ENCODE results near the gene SCN3A. TPM values are rescaled to one million over a fixed set of nuclear protein-coding genes. Genes with fewer than 3 reads are reported as not detected.

SCN3A gene
- total RNA-seq, 1 donor from 2014 or later: 1.4 TPM

DNA sequence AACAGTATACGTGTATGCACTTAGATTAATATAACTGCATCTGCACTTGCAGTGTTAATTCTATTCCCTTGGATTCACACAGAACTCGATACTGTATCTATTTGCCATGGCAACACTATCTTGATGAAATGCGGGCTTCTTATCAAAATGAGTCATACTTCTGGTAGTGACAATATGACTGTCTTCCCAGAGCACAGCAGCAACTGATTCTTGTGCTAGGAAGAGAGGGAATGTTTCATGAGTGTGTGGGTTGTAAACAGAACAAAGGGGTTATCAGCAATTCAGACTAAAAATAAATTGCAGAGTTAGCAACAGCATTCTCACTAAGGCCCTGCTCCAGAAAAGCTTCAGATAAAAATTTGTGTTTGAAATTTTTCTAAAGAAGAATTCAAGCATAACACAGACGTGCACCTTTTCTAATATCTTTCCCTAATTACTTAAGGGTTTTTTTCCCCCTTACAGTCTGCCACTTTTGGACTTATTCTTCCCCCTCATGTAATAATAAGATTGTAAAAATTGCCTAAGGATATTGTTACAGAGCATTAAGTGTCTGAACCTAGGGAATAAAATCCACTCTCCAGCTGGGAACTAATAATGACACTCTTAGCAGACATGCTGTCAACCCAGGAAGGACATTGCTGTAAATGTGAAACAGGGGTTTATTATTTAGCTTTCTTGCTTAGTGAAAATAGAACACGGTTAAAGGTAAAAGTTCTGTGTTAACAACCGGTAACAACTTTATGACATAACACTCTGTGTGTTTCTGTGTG is 148.6 kb downstream of the SCN3A start:
- FAIRE-seq (no peak), DNase-seq (ENCODE audit: low read depth) (peak; percentile 75)
- no peaks in the 10 kb centered on the region for H3K27me3 Mint-ChIP-seq (ENCODE audit: low read depth, unreplicated experiment)
- Histone ChIP-seq H3K9ac (ENCODE audit: low read length) (no peak overlapping the region), H3K36me3 (ENCODE audit: insufficient read depth, low read length) (no peaks in the 10 kb centered on the region), H3K4me3 (ENCODE audit: insufficient read depth, low read depth, low read length) (no peak overlapping the region), H3K27me3 (ENCODE audit: insufficient read depth, low read length) (no peaks in the 10 kb centered on the region), H4K20me1 (ENCODE audit: insufficient read depth, low read length) (no peaks in the 10 kb centered on the region), H3K27ac (ENCODE audit: low read depth, low read length) (no peak overlapping the region), H3K4me1 (ENCODE audit: insufficient read depth, low read length) (peaks cover 6% of the 10 kb centered on the region), H3K4me2 (ENCODE audit: low read length) (peak overlapping the region; percentile 41), H3K79me2 (ENCODE audit: insufficient read depth, low read length) (no peaks in the 10 kb centered on the region), H3K9me3 (ENCODE audit: insufficient read depth, low read depth, low read length) (no peaks in the 10 kb centered on the region), H2AFZ (ENCODE audit: low read depth, low read length) (no peak overlapping the region)
- H3K27ac Mint-ChIP-seq (ENCODE audit: unreplicated experiment): no peak overlapping the region
- H3K36me3 Mint-ChIP-seq (ENCODE audit: low read depth, unreplicated experiment): no peaks in the 10 kb centered on the region
- no peaks in the 10 kb centered on the region for H3K9me3 Mint-ChIP-seq (ENCODE audit: unreplicated experiment)
- TF ChIP-seq, protein P1, sequence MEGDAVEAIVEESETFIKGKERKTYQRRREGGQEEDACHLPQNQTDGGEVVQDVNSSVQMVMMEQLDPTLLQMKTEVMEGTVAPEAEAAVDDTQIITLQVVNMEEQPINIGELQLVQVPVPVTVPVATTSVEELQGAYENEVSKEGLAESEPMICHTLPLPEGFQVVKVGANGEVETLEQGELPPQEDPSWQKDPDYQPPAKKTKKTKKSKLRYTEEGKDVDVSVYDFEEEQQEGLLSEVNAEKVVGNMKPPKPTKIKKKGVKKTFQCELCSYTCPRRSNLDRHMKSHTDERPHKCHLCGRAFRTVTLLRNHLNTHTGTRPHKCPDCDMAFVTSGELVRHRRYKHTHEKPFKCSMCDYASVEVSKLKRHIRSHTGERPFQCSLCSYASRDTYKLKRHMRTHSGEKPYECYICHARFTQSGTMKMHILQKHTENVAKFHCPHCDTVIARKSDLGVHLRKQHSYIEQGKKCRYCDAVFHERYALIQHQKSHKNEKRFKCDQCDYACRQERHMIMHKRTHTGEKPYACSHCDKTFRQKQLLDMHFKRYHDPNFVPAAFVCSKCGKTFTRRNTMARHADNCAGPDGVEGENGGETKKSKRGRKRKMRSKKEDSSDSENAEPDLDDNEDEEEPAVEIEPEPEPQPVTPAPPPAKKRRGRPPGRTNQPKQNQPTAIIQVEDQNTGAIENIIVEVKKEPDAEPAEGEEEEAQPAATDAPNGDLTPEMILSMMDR (IDR thresholded peaks at IDR 0.05; ENCODE audit: insufficient read depth, low read depth, low read length): no peak
- no peak for TF ChIP-seq EZH2 (IDR thresholded peaks at IDR 0.05; ENCODE audit: insufficient read depth, low read length)
- H3K4me3 Mint-ChIP-seq (ENCODE audit: unreplicated experiment): no peak overlapping the region
- H3K4me1 Mint-ChIP-seq (ENCODE audit: low read depth, unreplicated experiment): peaks cover 8% of the 10 kb centered on the region

DNA sequence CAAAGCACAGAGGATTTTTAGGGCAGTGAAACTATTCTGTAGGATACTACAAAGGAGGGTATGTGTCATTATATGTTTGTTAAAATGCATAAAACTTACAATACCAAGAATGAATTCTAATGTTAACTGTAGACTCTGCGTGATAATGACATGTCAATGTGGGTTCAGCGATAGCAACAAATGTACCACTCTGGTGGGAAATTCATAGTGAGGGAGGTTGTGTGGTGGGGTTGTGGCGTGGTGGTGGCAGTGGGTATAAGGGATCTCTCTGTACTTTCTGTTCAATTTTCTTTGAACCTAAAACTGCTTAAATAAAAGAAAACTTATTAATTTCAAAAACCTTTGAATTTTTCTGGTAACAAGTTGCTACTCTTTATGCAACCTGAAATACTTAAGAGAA is 149.2 kb downstream of the SCN3A start:
- no peak overlapping the region for H3K27ac ChIP-seq (ENCODE audit: low read depth, low read length)
- no peak overlapping the region for H2AFZ ChIP-seq (ENCODE audit: low read depth, low read length)
- Mint-ChIP-seq H3K27me3 (ENCODE audit: low read depth, unreplicated experiment) (no peaks in the 10 kb centered on the region), H3K27ac (ENCODE audit: unreplicated experiment) (no peak overlapping the region), H3K4me3 (ENCODE audit: unreplicated experiment) (no peak overlapping the region), H3K4me1 (ENCODE audit: low read depth, unreplicated experiment) (peaks cover 8% of the 10 kb centered on the region), H3K36me3 (ENCODE audit: low read depth, unreplicated experiment) (no peaks in the 10 kb centered on the region), H3K9me3 (ENCODE audit: unreplicated experiment) (no peaks in the 10 kb centered on the region)
- TF ChIP-seq EZH2 (IDR thresholded peaks at IDR 0.05; ENCODE audit: insufficient read depth, low read length): no peak
- TF ChIP-seq, protein P1 (IDR thresholded peaks at IDR 0.05; ENCODE audit: insufficient read depth, low read depth, low read length): no peak
- no peak for DNase-seq (ENCODE audit: low read depth)
- FAIRE-seq: no peak
- no peak overlapping the region for H3K4me2 ChIP-seq (ENCODE audit: low read length)
- peaks cover 6% of the 10 kb centered on the region for H3K4me1 ChIP-seq (ENCODE audit: insufficient read depth, low read length)
- no peaks in the 10 kb centered on the region for H3K27me3 ChIP-seq (ENCODE audit: insufficient read depth, low read length)
- H3K4me3 ChIP-seq (ENCODE audit: insufficient read depth, low read depth, low read length): no peak overlapping the region
- H3K9ac ChIP-seq (ENCODE audit: low read length): no peak overlapping the region
- H3K79me2 ChIP-seq (ENCODE audit: insufficient read depth, low read length): no peaks in the 10 kb centered on the region
- H3K9me3 ChIP-seq (ENCODE audit: insufficient read depth, low read depth, low read length): no peaks in the 10 kb centered on the region
- no peaks in the 10 kb centered on the region for H3K36me3 ChIP-seq (ENCODE audit: insufficient read depth, low read length)
- no peaks in the 10 kb centered on the region for H4K20me1 ChIP-seq (ENCODE audit: insufficient read depth, low read length)
